GM19395 (cell line): ENCODE data around the gene HHIPL1.
"Not testable (repeated sequence)": the region's sequence is repeated elsewhere in the genome, so short reads cannot be mapped to it uniquely, and the experiment has no call there.

Experiments used
- ATAC-seq: cut with Tn5 transposase; IDR thresholded peaks from one replicate; pipeline ENCODE4 v1.9.1; 2021; ENCODE audit warnings: mild to moderate bottlenecking, moderate library complexity; ENCODE audit not compliant: unreplicated experiment

The HHIPL1 gene

GRCh38 chr14:99657645-99658155 lies 12.8 kb downstream of the HHIPL1 start:
- no peak for ATAC-seq

GRCh38 chr14:99658218-99658845 lies 13.4 kb downstream of the HHIPL1 start:
- no peak for ATAC-seq

DNA sequence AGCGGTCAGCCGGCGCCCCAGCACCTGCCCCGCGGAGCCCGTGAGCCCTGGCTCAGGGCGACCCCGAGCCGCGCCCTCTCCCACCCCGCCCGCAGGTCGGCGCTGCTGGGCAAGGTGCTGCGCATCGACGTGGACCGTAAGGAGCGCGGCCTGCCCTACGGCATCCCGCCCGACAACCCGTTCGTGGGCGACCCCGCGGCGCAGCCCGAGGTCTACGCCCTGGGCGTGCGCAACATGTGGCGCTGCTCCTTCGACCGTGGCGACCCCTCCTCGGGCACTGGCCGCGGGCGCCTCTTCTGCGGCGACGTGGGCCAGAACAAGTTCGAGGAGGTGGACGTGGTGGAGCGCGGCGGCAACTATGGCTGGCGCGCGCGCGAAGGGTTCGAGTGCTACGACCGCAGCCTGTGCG lies 14.4 kb downstream of the HHIPL1 start:
- no peak for ATAC-seq

DNA sequence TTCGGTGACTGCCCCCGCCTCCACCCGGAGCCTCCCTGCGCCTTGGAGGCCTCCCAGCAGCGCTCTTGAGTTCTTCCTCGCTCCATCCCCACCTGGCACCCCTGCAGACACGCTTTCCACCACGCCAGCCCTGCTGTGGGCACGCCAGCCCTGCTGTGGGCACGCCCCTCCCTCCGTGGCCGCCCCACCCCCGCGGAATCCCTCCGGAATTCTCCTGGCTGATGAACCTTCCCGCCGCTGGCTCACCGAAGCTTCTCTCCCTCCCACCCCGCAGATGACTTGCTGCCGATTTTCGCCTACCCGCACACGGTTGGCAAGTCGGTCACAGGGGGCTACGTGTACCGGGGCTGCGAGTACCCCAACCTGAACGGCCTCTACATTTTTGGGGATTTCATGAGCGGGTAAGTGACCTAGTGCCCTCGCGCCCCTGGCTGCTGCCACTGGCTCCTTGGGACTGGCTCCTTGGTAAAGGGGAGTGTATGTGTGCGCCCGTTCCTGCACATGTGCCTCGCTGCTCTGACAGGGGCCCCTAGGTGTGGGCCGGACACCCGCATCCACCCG lies 15.2 kb downstream of the HHIPL1 start:
- ATAC-seq, result no peak

DNA sequence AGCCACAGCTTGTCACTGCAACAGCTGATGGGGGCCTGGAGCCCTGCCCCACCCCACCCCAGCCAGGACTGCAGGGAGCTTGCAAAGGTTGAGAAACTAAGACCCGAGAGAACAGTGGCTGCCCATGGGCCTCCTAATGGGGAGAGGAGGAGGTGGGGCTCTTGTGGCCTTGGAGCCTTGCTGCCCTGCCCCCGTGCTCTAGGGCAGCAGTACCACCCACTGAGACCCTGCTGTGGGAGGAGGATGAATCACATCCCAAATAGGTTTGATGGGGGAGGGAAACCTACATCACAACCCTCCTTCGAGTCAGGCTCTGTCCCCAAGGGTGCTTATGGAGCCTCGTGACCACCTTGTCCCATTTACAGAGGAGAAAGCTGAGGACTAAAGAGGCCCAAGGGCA lies 15.9 kb downstream of the HHIPL1 start:
- no peak for ATAC-seq

DNA sequence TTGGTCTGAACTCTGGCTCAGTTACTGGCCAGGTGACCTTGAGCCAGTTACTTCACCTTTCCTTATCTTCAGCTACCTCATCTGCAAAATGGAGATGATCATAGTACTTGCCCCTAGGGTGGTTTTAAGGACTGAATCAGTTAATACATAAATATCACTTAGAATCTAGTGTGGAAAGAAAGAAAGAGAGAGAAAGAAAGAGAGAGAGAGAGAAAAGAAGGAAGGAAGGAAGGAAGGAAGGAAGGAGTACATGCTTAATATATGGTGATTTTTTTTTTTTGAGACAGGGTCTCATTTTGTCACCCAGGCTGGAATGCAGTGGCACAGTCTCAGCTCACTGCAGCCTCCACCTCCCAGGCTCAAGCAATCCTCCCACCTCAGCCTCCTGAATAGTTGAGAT lies 16.3 kb downstream of the HHIPL1 start:
- ATAC-seq, result not testable (repeated sequence)

GRCh38 chr14:99662846-99663245 lies 17.9 kb downstream of the HHIPL1 start:
- ATAC-seq, result no peak

- ATAC-seq, result no peak
Measured at GRCh38 chr14:99663386-99664057, 18.6 kb downstream of the HHIPL1 start.

DNA sequence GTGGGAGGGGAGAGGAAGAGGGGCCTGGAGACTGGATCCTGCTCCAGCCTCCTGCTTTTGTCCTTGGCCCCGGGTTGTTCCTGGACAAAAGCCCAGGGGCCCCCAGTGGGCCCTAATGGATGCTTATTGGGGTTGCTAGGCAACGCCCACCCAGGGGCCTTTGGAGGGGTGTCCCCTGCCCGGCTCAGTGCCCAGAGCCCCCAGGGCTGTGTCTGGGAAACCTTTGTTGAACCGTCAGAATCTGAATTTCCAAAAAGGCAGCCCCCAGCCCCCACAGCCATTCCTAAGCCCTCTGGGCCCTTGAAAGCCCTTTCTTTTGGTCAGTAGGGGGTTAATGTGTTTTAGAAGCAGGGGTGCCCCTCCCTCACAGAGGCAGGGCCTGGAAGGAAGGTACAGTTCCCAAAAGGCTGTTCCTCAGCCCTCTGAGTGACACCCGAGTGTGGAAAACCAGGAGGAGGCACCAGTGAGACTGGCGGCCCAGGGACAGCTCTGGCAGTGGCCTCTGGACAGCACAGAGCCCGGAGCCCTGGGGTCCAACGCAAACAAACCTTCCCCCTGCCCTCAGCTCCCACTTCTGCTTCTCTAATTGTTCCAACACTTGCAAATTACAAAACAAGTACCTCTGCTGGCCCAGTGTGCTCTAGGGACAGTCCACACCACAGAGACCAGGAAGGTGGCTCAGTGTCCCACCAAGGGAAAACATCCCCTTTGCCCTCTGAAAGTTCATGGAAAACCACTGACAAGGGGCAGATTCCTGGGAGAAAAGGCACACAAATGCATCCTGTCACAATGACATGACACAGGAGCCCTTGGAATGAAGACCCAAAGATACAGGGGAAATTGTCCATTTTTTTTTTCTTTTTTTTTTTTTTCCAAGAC lies 19.4 kb downstream of the HHIPL1 start:
- ATAC-seq, result no peak

DNA sequence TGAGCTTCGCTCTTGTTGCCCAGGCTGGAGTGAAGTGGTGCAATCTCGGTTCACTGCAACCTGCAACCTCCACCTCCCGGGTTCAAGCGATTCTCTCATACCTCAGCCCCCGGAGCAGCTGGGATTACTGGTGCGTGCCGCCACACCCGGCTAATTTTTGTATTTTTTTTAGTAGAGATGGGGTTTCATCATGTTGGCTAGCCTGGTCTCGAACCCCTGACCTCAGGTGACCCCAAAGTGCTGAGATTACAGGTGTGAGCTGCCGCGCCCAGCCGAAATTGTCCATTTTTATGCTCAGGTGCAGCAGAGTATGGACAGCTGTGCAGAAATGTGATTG lies 20.0 kb downstream of the HHIPL1 start:
- ATAC-seq, result peak; percentile 54

GRCh38 chr14:99666533-99666932 lies 21.6 kb downstream of the HHIPL1 start:
- no peak for ATAC-seq

DNA sequence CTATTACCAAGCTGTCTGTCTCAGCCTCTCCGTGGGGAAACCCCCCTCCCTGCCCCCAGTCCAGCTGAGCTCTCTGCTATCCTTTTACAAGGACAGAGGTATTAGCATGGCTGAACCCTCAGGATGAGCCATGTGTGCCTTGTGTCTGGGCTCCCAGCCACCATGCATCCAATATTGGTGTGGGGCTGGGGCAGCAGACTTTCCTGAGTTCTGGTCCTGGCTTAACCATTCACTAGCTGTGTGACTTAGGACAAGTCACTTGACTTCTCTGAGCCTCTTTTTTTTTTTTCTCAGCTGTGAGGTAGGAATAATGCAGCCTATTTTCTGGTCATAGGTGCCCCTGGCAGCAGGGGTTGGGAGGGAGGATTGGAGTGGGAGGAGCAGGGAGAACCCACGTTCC lies 22.1 kb downstream of the HHIPL1 start:
- ATAC-seq, result no peak

DNA sequence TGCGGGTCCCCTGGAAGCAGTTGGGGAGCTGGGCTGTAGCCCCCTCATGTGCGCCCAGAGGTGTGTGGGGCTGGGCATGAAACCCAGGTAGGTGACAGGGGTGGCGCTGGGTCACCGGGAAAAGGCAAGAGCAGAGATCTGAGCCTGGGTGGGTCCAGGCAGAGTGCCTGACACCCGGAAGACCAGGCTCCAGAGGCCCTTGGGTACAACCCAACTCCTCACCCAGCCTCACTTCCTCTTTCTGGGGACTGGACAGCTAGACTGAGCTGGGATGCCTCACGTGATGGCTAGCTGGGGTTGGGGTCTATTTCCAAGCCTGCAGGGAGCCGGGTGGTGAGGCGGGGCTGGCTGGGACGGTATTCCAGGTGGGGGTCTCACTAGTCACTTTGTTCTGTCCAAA lies 22.9 kb downstream of the HHIPL1 start:
- no peak for ATAC-seq

DNA sequence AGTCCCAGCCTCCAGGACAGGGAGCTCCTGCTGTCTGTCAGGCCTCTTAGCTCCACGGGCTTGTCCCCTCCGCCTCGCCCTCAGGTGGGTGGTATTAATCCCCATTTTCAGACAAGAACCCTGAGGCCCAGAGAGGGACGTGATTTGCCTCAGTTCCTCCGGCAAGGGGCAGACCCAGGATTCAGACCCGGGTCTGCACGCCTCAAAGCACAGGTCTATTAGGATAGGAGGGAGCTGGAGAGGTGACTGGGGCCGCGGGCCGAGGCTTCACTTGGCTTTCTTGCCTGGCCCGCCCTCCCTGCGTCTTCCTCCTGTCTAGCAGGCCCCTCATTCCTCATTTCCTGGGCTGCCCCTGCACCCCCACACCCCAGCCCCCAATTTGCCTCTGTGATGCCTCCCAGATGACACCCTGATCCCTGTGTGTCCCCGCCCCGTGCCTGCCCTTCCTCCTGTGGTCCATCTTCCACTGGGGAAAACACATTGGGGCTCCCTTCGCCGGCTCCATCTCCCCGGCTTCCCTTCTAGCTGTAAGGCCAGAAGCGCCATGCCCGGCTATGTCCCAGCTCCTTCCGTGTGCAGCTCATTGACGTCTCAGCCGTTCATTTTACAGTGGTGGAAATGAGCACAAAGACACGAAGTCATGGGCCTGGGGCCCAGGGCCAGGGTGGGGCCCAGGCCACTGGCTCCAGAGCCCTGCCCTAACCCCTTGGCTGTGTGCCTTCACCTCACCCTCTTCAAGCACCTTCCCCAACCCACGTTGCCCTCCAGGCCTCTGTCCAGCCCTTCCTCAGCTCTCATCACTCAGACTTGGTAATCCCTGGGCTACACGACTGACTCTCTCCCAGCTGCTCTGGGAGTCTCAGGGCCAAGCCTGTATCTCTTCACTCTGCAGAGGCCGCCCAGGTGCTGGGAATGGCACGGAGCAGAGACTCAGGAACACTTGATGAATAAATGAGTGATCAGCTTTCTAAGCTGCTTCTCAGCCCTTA lies 23.7 kb downstream of the HHIPL1 start:
- ATAC-seq, result no peak

DNA sequence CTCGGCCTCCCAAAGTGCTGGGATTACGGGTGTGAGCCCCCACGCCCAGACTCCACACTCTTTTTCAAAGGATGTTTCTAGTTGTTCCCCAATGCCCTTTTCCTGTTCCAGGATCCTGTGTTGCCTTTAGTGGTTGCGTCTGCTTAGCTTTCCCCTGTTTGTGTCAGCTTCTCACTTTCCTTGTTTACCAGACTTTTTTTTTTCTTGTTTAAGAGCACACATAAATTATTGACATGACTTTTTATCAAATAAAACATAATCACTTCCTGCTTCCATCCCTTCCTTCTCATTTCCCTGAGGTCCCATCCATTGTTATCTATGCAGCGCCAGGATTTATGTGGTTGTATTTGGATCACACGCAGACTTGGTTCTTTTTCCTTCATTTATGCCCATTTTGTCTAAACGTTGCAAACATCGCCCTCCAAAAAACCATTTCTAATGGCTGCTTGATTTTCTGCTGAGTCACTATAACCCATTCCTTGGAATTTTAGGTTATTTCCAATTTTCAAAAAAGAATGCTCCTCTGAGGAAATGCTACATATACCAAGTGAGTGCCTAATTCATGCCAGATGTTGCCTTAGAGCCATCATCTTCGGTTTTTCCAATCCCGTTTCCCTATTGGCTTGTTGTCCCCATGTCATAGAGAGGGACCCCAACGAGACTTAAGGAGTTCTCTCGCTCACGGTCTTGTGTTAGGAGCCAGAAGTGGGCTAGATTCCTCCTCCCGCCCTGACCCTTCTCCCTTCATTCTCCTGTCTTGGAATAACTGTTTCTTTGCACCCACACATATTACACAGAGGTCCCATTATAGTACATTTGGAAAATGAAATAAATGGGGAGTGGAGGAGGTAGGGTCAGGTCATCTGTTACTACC lies 25.7 kb downstream of the HHIPL1 start:
- no peak for ATAC-seq

DNA sequence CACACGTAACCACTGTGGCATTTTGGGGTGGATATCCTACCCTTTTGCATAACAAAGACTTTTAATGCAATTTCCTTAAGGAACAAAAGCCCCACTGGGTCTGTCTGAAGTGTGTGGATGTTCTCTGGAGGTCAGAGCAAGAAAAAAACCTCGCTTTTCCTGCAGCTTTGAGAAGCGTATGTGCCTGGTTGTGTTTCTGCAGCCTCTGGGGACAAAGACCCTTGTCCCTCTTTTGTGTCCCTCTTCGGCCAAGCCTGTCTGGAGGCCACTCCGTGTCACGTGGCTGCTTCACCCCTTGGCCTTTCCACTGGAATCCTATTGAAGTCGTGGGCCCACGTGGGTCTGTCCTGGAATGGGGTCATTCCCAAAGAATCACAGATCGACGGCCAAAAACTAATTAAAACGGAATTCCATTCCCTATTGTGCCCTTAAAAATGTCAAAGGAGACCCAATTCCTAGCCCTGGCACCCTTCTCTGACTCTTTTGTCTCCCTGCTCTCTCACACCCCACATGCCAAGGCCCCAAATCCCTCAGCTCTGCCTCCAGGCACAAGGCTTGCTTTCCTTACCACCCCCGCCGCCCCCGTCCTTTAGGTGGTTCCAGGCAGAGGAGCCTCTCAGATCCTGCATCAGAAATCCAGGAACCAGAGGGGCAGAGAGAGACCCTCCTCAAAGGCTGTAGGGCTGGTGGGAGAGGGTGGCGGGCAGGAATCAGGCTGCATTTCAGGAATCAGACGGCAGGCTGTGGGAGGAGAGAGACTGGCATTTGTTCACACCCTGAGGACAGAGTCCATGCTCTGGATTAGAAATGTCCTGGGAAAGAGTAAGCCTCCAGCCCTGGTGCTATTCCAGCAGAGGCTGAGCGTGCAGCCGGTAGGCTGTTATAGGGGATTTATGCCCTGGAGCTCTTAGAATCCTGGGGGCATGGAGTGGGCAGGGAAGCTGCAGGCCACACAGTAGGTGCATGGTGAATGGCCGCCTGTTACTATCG lies 26.6 kb downstream of the HHIPL1 start:
- no peak for ATAC-seq

DNA sequence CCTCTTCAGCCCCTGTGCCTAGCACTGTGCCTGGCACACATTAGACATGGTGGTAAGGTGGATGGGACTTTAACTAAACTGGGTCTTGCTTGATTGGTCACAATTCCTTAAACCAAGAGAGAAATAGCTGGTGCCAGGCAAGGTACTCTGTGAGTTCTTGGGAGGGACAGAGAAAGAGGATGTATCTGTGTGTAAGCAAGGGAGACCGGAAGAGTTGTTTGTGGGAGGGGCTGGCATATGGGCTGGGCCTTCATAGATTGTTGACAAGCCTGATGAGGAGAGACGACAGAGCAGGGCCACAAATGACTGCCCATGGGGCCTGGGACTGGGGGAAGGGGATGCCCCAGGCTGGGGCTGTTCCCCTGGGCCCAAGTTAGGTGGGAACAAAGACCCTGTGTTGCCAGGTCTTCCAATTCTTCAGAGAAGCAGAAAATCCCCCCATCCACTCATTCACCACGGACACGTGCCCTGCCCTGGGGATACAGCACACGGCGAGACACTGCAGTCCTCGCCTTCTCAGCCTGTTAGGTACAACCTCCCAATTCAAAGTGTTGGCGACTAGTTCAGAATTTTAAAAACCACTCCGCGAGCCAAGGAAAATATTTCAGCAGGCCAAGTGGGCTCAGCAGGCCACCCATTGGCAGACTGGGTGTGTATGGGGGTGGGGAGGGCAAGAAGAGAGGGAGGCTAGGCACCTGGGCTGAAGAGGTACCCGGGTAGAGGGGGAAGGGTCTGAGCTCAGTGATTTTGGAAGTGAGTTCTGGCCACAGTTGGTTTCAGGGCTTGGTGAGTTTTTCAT lies 27.8 kb downstream of the HHIPL1 start:
- ATAC-seq, result peak; percentile 67
